LoVo (cell line): ENCODE measurements around the gene GNAL.
"Not testable (repeated sequence)": the region's sequence is repeated elsewhere in the genome, so short reads cannot be mapped to it uniquely, and the experiment has no call there.

Source experiments
- DNase-seq: peaks from one replicate; pipeline ENCODE4 v3.0.0-alpha.2; 2016; ENCODE audit warnings: low spot score

Gene GNAL

GRCh38 chr18:11669271-11669947 is 19.7 kb upstream of the GNAL start:
- no peak for DNase-seq

GRCh38 chr18:11669948-11670275 is 19.2 kb upstream of the GNAL start:
- no peak for DNase-seq

GRCh38 chr18:11671156-11671555 is 17.9 kb upstream of the GNAL start:
- no peak for DNase-seq

GRCh38 chr18:11672198-11672597 is 16.9 kb upstream of the GNAL start:
- DNase-seq, result no peak

GRCh38 chr18:11672846-11673454 is 16.1 kb upstream of the GNAL start:
- no peak for DNase-seq

GRCh38 chr18:11673560-11673959 is 15.5 kb upstream of the GNAL start:
- no peak for DNase-seq

- no peak for DNase-seq
These were observed 14.9 kb upstream of the GNAL start for GRCh38 chr18:11674119-11674518.

- no peak for DNase-seq
These were observed 12.7 kb upstream of the GNAL start for GRCh38 chr18:11676386-11676785.

- DNase-seq, result peak; percentile 45
These were observed 12.2 kb upstream of the GNAL start for GRCh38 chr18:11676867-11677266.

- DNase-seq, result no peak
These were observed 10.9 kb upstream of the GNAL start for GRCh38 chr18:11678211-11678610.

GRCh38 chr18:11689669-11690565 is 853 bp downstream of the GNAL start:
- DNase-seq, result peak; percentile 40

- DNase-seq, result not testable (repeated sequence)
These were observed 1.6 kb downstream of the GNAL start for GRCh38 chr18:11690660-11691059.

- no peak for DNase-seq
These were observed 6.7 kb downstream of the GNAL start for GRCh38 chr18:11695736-11696135.

GRCh38 chr18:11696451-11696850 is 7.4 kb downstream of the GNAL start:
- DNase-seq, result no peak

- DNase-seq, result no peak
These were observed 11.8 kb downstream of the GNAL start for GRCh38 chr18:11700876-11701275.

GRCh38 chr18:11710578-11710977 is 21.5 kb downstream of the GNAL start:
- no peak for DNase-seq

- DNase-seq, result no peak
These were observed 24.7 kb downstream of the GNAL start for GRCh38 chr18:11713756-11714155.

GRCh38 chr18:11714244-11714918 is 25.3 kb downstream of the GNAL start:
- DNase-seq, result no peak

GRCh38 chr18:11716767-11717315 is 27.8 kb downstream of the GNAL start:
- not testable (repeated sequence) for DNase-seq

- DNase-seq, result no peak
These were observed 30.0 kb downstream of the GNAL start for GRCh38 chr18:11719050-11719449.

- DNase-seq, result no peak
These were observed 30.6 kb downstream of the GNAL start for GRCh38 chr18:11719621-11720020.

- no peak for DNase-seq
These were observed 32.7 kb downstream of the GNAL start for GRCh38 chr18:11721720-11722119.
